Hair follicular keratinocyte (primary cell): ENCODE data around the gene TTC9B. TPM values are rescaled to one million over a fixed set of nuclear protein-coding genes. Genes with fewer than 3 reads are reported as not detected.

Experiments used
- total RNA-seq: library from RNA; depleted of rRNA; stranded (reverse); fragments of >200 nt; gene quantifications from 2 replicates; pipeline ENCODE4 v1.2.3, GENCODE V29; 2015

The TTC9B gene
- not detected in 2 replicates for total RNA-seq

DNA sequence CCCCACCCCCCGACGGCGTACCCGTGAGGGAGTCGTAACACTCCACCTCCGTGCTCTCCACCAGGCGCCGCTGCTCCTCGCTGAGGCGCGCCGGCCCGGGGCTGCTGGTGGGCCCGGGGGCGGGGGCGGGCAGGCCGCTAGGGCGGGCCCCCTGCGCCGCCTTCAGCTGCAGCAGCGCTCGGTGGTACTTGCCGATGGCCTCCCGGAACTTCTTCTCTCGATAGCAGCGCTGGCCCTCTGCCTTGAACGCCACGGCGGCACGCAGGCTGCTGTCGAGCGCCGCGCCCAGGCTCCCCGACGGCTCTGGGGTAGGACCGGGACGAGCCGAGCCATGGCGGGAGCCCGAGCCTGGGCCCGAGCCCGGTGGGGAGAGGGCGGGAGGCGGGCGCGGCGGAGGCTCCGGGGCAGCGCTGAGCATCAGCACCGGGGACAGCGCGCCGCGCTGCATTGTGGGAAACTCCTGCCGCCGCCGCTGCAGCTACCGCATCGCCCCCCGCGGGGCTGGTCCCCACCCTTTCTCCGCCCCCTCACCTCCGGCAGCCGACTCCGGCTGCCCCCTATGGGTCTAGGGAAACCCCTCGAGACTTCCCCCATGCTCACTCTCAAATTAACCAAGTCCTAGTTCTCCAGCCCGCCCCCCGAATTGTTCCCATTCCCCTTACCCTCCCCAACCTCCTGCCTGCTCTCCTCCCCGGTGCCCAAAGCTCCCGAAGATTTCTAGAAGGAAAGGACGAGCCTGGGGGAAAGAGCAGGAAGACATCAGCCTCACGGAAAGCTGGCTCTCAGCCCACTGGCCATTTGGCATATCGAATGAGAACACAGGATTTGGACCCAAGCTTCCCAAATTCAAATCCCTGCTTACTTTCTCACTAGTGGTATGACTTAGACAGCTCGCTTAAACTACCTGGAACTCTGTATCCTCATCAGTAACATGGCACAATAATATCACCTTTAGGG lies at the start of gene TTC9B:
TSS of gene TTC9B (minus strand) at position 451 of the 957 bp plus-strand sequence. CDS start at position 448, 3 bp downstream.

DNA sequence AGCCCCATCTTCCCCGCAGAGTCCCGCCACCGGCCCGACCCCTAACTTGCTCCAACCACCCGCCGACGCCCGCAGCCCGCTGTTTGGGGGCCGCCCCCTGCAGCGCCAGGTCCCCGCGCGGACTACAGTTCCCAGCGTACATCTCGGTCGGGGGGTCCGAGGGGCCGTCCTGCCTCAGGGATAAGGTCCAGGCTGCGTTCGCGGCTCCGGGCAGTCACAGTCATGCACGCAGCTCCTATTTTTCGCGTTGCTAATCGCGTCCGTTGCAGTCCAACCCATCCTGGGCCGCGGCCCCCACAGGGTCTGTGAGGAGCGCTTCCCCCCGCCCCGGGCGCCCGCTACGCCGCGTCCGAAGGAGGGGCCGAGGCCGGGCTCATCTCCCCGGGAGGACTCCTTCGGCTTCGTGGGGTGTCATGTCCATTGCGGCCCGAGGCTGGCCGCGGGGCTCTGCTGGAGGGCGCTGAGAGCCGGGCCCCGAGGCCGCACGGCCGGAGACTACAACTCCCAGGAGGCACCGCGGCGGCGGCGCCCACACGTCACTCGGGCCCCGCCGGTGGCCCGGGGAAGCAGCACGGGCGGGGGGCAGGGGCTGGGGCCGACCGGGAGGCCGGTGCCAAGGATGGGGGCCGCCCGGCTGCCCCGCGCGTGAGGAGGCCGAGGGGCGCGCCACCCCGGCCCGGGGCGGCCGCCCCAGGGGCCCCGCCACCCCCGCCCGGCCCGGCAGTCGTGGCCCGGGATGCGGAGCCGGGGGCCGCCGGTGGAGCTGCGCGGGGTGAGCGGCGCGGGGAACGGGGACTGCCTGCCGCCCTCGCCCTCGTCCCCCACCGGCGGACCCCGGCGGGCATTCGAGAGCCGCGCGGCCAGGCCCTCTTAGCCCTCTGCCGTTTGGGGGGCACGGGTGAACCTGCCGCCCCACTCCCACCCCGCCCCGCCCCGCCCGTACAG lies 27.0 kb downstream of the TTC9B start, which contains the start of gene MAP3K10:
TSS of gene MAP3K10 (plus strand) at position 536 of the 945 bp plus-strand sequence. CDS start 606 bp downstream, outside the sequence.

Other genes with a start within 250 kb of the TTC9B start
- gene PSMC4, start 247.2 kb downstream of the TTC9B start, total RNA-seq: 102 and 157 TPM in 2 replicates
- 0.68 and 0.78 TPM in 2 replicates for gene ZNF546, start 221.3 kb downstream of the TTC9B start, total RNA-seq
- gene ZNF780B, start 162.2 kb downstream of the TTC9B start, total RNA-seq: 2.2 and 2.8 TPM in 2 replicates
- 5.7 and 13.5 TPM in 2 replicates for gene ZNF780A, start 127.4 kb downstream of the TTC9B start, total RNA-seq
- 8.1 and 8.3 TPM in 2 replicates for gene MAP3K10, start 27.0 kb downstream of the TTC9B start, total RNA-seq
- gene CCNP, start 8.3 kb upstream of the TTC9B start, total RNA-seq: 0.47 and 0.95 TPM in 2 replicates
- 60.1 and 74.0 TPM in 2 replicates for gene AKT2, start 67.0 kb upstream of the TTC9B start, total RNA-seq
- 5.3 and 12.9 TPM in 2 replicates for gene C19orf47, start 130.0 kb upstream of the TTC9B start, total RNA-seq
- gene PLD3, start 130.3 kb upstream of the TTC9B start, total RNA-seq: 196 and 305 TPM in 2 replicates
- not detected in 2 replicates for gene HIPK4, start 171.8 kb upstream of the TTC9B start, total RNA-seq
- gene PRX, start 195.0 kb upstream of the TTC9B start, total RNA-seq: 0.99 and 2.5 TPM in 2 replicates
- gene SERTAD1, start 207.6 kb upstream of the TTC9B start, total RNA-seq: 27.1 and 28.6 TPM in 2 replicates
- 13.3 and 20.4 TPM in 2 replicates for gene SERTAD3, start 226.0 kb upstream of the TTC9B start, total RNA-seq
- gene BLVRB, start 247.4 kb upstream of the TTC9B start, total RNA-seq: 100 and 154 TPM in 2 replicates
- gene SPTBN4, start 248.6 kb upstream of the TTC9B start, total RNA-seq: 1.2 and 1.6 TPM in 2 replicates